Erythroblast (primary cell): ENCODE data around the gene PRKCZ.

Experiments used
- GATA1 ChIP-seq: IDR thresholded peaks from 2 replicates; pipeline ENCODE4 v1.6.1; 2011; ENCODE audit warnings: low read depth, mild to moderate bottlenecking, control low read depth, low read length, moderate library complexity
- POLR2A ChIP-seq: IDR thresholded peaks from 2 replicates; pipeline ENCODE4 v1.6.1; 2011; ENCODE audit warnings: mild to moderate bottlenecking, low read length

GRCh38 chr1:2177541-2177940 lies 127.3 kb downstream of the PRKCZ start:
- TF ChIP-seq POLR2A (no peak), GATA1 (no peak)
